ENCODE data around the gene MRPS27.

Gene MRPS27

DNA sequence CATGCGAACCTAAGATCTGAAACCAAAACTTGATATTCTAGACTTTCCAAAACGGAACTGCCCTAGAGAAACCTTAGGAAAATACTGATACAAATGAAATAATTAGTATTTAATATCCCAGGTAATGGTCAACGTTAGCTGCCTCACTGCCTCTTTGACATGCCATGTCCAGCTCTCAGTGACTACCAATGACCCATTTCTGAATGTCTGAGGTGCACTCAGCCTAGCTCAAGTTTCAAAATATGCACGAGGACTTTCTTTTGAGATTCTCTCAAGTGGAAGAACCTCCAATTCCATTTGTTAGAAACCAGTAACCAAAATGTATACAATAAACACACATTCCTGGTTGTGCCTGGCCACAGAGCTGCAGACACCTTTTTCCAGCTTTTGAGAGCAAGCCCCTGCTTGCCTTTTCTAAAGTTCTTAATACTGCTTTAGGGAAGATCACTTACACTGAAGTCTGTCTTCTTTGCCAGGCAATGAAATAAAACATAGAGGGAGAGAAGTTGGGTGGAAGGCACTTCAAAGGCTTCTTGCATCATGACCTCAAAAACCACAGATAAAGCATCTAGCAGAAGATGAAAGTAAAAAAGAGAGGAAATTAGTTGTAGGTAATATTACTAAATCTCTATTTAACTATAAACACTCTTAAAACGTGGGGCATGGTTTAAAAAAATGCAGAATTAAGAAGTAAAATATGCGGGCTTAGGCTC is 87.9 kb downstream of the MRPS27 start:
- ATAC-seq (peak; percentile 21), DNase-seq (no peak)

GRCh38 chr5:72228960-72229359 is 91.1 kb downstream of the MRPS27 start:
- DNase-seq = no peak
- ATAC-seq = no peak

GRCh38 chr5:72226950-72227349 is 93.1 kb downstream of the MRPS27 start:
- ATAC-seq (no peak), DNase-seq (no peak)

- no peak for ATAC-seq
- no peak for DNase-seq
Observed at GRCh38 chr5:72225741-72226140, 94.3 kb downstream of the MRPS27 start.

GRCh38 chr5:72224946-72225463 is 95.0 kb downstream of the MRPS27 start:
- ATAC-seq (no peak), DNase-seq (no peak)

DNA sequence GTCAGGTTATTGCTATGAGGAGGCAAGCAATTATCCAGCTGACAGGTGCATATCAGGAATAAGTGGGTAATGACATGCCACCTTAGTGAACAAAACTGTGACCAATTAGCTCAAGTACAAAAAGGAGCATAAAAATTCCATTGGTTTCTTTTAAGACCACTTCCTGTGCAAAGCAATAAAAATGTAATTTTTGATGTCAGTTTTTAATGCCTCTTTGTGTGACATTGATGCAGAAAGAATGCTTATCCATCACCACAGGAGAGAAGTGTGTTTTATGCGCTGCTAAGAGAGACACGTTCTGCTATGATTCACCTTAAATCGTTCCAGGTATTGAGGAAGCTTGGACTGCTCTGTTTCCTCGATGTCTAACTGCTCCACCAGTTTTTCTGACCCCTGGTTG is 96.7 kb downstream of the MRPS27 start:
- ATAC-seq (no peak), DNase-seq (no peak)

GRCh38 chr5:72222521-72222920 is 97.5 kb downstream of the MRPS27 start:
- DNase-seq = no peak
- no peak for ATAC-seq

- ATAC-seq (no peak), DNase-seq (no peak)
Observed at GRCh38 chr5:72221541-72221940, 98.5 kb downstream of the MRPS27 start.

- no peak for DNase-seq
- ATAC-seq = no peak
Observed at GRCh38 chr5:72221099-72221498, 98.9 kb downstream of the MRPS27 start.

DNA sequence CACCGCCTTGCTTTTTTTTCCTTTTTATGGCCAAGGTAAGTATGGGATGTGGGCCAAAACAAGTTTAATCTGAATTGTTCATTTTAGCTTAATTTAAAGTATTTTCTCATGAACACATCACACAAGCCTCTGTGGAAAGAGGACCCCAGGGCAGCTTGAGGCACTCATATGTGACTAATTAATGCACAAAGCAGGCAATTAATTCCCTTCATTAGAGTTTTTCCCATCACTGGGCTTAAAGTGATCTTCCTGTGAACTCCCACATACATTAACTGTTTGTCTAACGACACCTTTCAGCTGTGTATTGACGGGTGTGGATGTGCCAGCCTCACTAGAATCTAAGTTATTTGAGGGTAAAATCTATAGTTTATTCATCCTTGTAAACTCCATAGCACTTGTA is 103.3 kb downstream of the MRPS27 start:
- DNase-seq (no peak), ATAC-seq (no peak)

GRCh38 chr5:72214168-72214567 is 105.9 kb downstream of the MRPS27 start:
- no peak for DNase-seq
- ATAC-seq = no peak

DNA sequence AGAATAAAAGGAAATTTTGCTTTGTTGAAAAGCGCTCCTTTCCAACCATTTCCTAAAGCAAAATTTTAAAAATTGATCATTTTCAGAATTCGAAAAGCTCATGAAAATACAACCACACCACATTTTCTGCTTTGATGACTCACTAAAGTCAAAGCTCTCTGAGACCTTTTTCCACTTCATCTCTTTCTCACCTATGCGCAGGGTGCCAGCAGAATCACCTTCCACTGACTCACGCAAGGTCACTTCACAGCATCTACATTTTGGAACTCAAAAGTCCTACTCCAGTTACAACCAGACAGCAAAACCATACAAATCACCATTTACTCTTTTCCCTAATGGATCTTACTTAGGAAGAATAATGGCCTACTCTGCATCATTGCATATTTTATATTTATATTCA is 106.6 kb downstream of the MRPS27 start:
- no peak for ATAC-seq
- DNase-seq = no peak

GRCh38 chr5:72212171-72212570 is 107.9 kb downstream of the MRPS27 start:
- no peak for ATAC-seq
- no peak for DNase-seq

DNA sequence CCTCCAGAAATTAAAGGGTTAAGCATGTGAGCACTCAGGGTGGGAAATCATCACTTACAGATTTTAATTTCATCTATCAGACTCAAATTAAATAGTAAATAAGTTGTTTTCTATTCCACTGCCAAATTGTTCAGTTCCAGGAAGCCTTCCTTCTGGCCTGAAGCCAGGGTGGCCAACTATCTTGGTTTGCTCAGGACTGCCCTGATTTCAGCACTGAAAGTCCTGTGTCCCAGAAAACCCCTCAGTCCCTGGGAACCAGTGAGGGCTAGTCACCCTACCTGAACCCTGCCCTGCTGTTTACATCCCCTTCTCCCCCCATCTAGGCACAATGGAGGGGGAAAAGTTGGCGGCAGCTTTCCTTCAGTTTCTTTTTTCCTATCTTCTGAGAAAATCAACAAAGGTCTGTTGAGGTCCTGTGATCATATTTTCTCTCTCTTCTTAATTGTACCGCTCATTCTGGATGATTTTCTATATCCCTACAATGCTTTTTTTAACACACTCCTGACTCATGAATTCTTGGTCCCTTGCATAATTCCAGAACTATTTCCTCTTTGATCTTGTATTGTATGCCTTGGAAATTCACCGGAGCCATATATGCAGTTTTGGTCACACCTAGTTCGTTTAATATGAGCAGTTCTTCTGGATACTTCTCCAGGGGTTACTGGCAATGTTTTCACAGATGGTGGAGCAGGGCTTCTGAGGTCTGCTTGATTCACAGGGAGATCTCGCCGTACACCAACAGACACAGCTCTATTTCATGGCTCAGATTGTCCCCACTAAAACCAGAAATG is 109.0 kb downstream of the MRPS27 start:
- no peak for DNase-seq
- ATAC-seq = no peak

DNA sequence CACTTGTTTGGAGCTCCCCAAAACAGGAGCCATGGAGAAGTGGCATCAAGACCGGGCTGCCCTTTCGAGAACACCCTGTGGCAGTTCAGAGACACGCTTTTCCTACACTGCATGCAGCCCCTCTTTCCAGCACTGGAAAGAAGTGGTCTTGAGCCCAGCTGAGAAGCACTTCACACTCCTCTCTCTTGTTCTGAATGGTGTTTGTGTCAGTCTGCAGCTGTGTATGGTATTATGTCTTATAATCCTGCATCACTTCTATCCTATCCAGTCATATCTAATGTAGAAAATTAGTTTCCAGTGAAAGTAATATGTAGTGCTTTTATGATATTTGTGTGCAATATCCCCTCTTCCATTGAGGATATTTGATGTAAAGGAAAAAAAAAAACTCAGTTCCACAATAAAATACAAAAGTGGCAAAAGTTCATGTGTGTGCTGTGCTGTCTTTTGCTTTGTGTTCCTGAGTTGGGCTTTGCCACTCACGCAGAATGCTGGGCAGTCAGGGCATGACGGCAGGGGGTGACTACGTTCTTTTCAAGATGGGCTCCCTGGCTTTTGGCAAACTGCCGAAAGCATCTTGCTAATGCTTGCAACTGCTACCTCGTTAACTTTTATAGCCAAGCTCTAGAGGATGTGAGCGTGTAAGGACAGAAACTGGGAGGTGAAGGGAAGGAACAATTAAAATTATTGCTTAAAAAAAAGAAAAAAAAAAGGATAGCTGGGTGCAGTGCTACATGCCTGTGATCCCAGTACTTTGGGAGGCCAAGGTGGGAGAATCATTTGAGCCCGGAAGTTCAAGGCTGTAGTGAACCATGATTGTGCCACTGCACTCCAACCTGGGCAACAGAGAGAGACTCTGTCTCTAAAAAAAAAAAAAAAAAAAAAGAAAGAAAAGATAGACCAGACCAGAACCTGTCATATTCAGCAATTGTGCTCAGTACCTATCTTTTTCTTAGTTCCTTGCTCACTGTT is 110.6 kb downstream of the MRPS27 start:
- DNase-seq (no peak), ATAC-seq (no peak)

DNA sequence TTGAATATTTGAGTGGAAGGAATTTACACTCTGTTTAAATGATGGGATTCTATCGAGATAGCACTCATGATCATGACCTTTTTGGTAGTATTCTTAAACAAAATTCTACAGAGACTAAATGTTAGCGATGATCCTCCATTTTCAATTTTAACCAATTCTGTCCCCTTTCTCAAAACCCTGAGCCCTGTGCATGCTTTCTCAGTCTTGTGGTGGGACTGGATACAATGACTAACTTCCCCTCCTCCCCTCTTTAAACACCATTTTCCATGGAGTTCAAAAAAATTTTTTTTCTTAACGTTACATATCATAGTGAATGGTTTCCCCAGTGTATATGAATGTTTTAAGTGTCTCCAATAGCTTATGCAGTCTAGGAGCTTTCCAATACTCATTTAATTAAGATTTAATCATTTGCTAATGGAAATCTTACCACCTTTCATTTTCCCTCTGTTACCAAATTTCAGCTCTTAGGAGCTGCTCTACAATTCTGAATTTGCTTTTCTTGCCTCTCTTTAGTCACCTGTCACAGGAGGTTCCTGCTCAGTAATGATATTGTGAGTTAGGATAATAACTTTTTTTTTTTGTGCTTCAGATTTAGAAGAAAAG is 111.6 kb downstream of the MRPS27 start:
- ATAC-seq (peak; percentile 59), DNase-seq (no peak)

DNA sequence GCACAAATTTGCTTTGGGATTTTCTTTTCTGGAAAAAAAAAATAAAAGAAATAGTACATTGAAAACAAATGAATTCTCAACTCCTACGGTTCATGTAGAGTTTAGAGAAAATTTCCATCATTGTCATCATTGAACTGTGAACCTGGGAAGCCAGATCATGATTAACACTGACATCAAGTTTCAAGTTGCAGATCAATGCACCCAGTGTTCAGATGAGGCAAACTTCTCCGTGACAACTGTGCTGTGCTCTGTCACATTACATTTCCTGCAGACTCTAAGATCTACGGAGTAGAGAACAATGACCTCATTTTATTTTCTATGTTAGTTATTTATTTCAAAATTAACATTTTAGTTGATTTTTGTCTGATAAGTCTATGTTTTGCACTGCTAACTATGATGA is 113.0 kb downstream of the MRPS27 start:
- ATAC-seq = peak; percentile 83
- no peak for DNase-seq

GRCh38 chr5:72206160-72206559 is 113.9 kb downstream of the MRPS27 start:
- no peak for DNase-seq

GRCh38 chr5:72205431-72206009 is 114.5 kb downstream of the MRPS27 start:
- DNase-seq (no peak), ATAC-seq (no peak)

More at GRCh38 chr5:72206160-72206559, 113.9 kb downstream of the MRPS27 start:
- ATAC-seq = no peak

DNA sequence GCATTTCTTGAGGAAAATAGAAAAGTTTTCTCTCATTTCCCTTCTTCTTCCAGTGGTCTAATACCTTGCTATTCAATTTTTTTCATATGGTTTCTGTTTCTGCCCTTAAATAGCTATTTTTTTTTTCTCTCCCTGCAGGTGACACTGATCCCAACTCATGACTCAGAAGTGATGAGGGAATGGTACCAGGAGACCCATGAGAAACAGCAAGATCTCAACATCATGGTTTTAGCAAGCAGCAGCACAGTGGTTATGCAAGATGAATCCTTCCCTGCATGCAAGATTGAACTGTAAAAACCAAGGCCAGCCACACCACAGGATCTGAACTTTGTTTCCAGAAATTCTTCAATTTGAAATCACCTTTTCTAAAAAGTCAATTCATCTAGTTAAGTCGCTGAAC is 115.1 kb downstream of the MRPS27 start:
- ATAC-seq = no peak
- DNase-seq = no peak

GRCh38 chr5:72203251-72203845 is 116.7 kb downstream of the MRPS27 start:
- DNase-seq = no peak

More at GRCh38 chr5:72203251-72203845, 116.7 kb downstream of the MRPS27 start:
- ATAC-seq = no peak
